ENCODE measurements around the gene TMPRSS2.

TMPRSS2 gene

GRCh38 chr21:41449613-41450012 lies 58.3 kb downstream of the TMPRSS2 start:
- Histone ChIP-seq H3K4me1 (ENCODE audit: control insufficient read depth, insufficient read depth, low read length, unreplicated experiment) (no peaks in the 10 kb centered on the region), H3K27me3 (ENCODE audit: insufficient read depth, low read length) (no peaks in the 10 kb centered on the region), H3K79me2 (ENCODE audit: control insufficient read depth, insufficient read depth, low read length, unreplicated experiment) (peaks cover 16% of the 10 kb centered on the region), H2AFZ (ENCODE audit: low read length, unreplicated experiment) (no peak overlapping the region), H3K27ac (ENCODE audit: low read depth, low read length) (no peak overlapping the region), H3K4me3 (ENCODE audit: low read depth, low read length) (no peak overlapping the region), H3K36me3 (ENCODE audit: insufficient read depth, low read length) (peaks cover 86% of the 10 kb centered on the region)

GRCh38 chr21:41447356-41447755 lies 60.6 kb downstream of the TMPRSS2 start:
- Histone ChIP-seq H2AFZ (ENCODE audit: low read length, unreplicated experiment) (no peak overlapping the region), H3K27ac (ENCODE audit: low read depth, low read length) (no peak overlapping the region), H3K4me1 (ENCODE audit: control insufficient read depth, insufficient read depth, low read length, unreplicated experiment) (no peaks in the 10 kb centered on the region), H3K79me2 (ENCODE audit: control insufficient read depth, insufficient read depth, low read length, unreplicated experiment) (peaks cover 20% of the 10 kb centered on the region), H3K27me3 (ENCODE audit: insufficient read depth, low read length) (no peaks in the 10 kb centered on the region), H3K4me3 (ENCODE audit: low read depth, low read length) (no peak overlapping the region), H3K36me3 (ENCODE audit: insufficient read depth, low read length) (peaks cover 87% of the 10 kb centered on the region)

DNA sequence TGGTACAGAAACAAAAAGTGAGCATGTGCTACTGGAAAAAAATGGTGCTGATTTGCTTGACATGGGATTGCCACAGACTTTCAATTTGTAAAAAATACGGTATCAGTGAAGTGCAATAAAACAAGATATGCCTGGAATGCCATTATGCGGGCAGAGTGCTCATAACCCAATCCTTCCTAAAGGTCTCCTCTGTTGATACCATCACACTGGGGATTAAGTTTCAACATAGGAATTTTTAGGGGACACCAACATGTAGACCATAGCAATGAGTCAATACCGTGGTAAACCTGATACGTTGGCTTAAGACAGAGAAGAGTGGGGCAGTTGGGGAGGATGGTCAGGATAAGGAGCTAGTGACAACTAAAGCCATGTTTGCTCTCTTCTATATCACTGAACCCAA lies 61.4 kb downstream of the TMPRSS2 start:
- no peak overlapping the region for H2AFZ ChIP-seq (ENCODE audit: low read length, unreplicated experiment)
- no peak overlapping the region for H3K27ac ChIP-seq (ENCODE audit: low read depth, low read length)
- H3K79me2 ChIP-seq (ENCODE audit: control insufficient read depth, insufficient read depth, low read length, unreplicated experiment): peaks cover 20% of the 10 kb centered on the region
- no peaks in the 10 kb centered on the region for H3K4me1 ChIP-seq (ENCODE audit: control insufficient read depth, insufficient read depth, low read length, unreplicated experiment)
- H3K27me3 ChIP-seq (ENCODE audit: insufficient read depth, low read length): no peaks in the 10 kb centered on the region
- peaks cover 87% of the 10 kb centered on the region for H3K36me3 ChIP-seq (ENCODE audit: insufficient read depth, low read length)
- H3K4me3 ChIP-seq (ENCODE audit: low read depth, low read length): no peak overlapping the region

GRCh38 chr21:41445465-41445862 lies 62.5 kb downstream of the TMPRSS2 start:
- Histone ChIP-seq H3K27ac (ENCODE audit: low read depth, low read length) (no peak overlapping the region), H3K36me3 (ENCODE audit: insufficient read depth, low read length) (peaks cover 88% of the 10 kb centered on the region), H3K79me2 (ENCODE audit: control insufficient read depth, insufficient read depth, low read length, unreplicated experiment) (peaks cover 25% of the 10 kb centered on the region), H2AFZ (ENCODE audit: low read length, unreplicated experiment) (no peak overlapping the region), H3K4me3 (ENCODE audit: low read depth, low read length) (no peak overlapping the region), H3K27me3 (ENCODE audit: insufficient read depth, low read length) (no peaks in the 10 kb centered on the region), H3K4me1 (ENCODE audit: control insufficient read depth, insufficient read depth, low read length, unreplicated experiment) (no peaks in the 10 kb centered on the region)

- no peak overlapping the region for H3K4me3 ChIP-seq (ENCODE audit: low read depth, low read length)
- H3K36me3 ChIP-seq (ENCODE audit: insufficient read depth, low read length): peaks cover 88% of the 10 kb centered on the region
- no peak overlapping the region for H2AFZ ChIP-seq (ENCODE audit: low read length, unreplicated experiment)
- no peaks in the 10 kb centered on the region for H3K4me1 ChIP-seq (ENCODE audit: control insufficient read depth, insufficient read depth, low read length, unreplicated experiment)
- H3K27ac ChIP-seq (ENCODE audit: low read depth, low read length): no peak overlapping the region
- H3K27me3 ChIP-seq (ENCODE audit: insufficient read depth, low read length): no peaks in the 10 kb centered on the region
- H3K79me2 ChIP-seq (ENCODE audit: control insufficient read depth, insufficient read depth, low read length, unreplicated experiment): peaks cover 29% of the 10 kb centered on the region
Measured at GRCh38 chr21:41444703-41445464, 63.1 kb downstream of the TMPRSS2 start.

- peaks cover 90% of the 10 kb centered on the region for H3K36me3 ChIP-seq (ENCODE audit: insufficient read depth, low read length)
- no peak overlapping the region for H2AFZ ChIP-seq (ENCODE audit: low read length, unreplicated experiment)
- H3K4me3 ChIP-seq (ENCODE audit: low read depth, low read length): no peak overlapping the region
- no peaks in the 10 kb centered on the region for H3K27me3 ChIP-seq (ENCODE audit: insufficient read depth, low read length)
- peaks cover 28% of the 10 kb centered on the region for H3K79me2 ChIP-seq (ENCODE audit: control insufficient read depth, insufficient read depth, low read length, unreplicated experiment)
- no peak overlapping the region for H3K27ac ChIP-seq (ENCODE audit: low read depth, low read length)
- no peaks in the 10 kb centered on the region for H3K4me1 ChIP-seq (ENCODE audit: control insufficient read depth, insufficient read depth, low read length, unreplicated experiment)
Measured at GRCh38 chr21:41443562-41443961, 64.4 kb downstream of the TMPRSS2 start.

DNA sequence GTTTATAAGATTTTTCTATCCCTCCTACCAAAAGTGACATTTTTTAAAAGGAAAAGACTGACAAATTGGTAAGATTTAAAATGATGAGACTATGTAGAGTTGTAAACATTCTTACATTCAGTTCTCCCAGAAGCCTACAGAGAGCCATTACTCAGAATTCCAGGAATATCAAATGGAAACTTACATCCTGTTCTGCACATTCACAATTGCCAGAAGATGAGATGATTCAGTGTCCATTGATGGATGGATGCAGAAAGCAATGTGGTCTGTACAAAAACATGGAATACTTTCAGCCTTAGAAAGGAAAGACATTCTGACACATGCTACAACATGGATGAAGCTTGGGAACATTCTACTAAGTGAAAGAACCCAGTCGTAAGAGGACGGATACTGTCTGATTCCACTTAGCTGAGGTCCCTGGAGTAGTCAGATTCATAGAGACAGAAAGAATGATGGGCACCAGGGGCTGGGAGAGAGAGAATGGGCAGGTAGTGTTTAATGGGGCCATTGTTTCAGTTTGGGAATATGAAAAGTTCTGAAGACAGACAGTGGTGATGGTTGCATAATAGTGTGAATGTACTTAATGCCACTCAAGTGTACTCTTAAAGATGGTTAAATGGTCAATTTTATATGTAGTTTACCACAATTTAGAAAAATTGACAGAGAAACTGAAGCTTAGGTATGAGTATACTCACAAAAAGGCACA lies 65.3 kb downstream of the TMPRSS2 start:
- Histone ChIP-seq H2AFZ (ENCODE audit: low read length, unreplicated experiment) (no peak overlapping the region), H3K27me3 (ENCODE audit: insufficient read depth, low read length) (no peaks in the 10 kb centered on the region), H3K4me1 (ENCODE audit: control insufficient read depth, insufficient read depth, low read length, unreplicated experiment) (no peaks in the 10 kb centered on the region), H3K36me3 (ENCODE audit: insufficient read depth, low read length) (peaks cover 92% of the 10 kb centered on the region), H3K79me2 (ENCODE audit: control insufficient read depth, insufficient read depth, low read length, unreplicated experiment) (peaks cover 37% of the 10 kb centered on the region), H3K4me3 (ENCODE audit: low read depth, low read length) (no peak overlapping the region), H3K27ac (ENCODE audit: low read depth, low read length) (no peak overlapping the region)

GRCh38 chr21:41441546-41441945 lies 66.4 kb downstream of the TMPRSS2 start:
- no peaks in the 10 kb centered on the region for H3K4me1 ChIP-seq (ENCODE audit: control insufficient read depth, insufficient read depth, low read length, unreplicated experiment)
- H3K79me2 ChIP-seq (ENCODE audit: control insufficient read depth, insufficient read depth, low read length, unreplicated experiment): peaks cover 39% of the 10 kb centered on the region
- no peak overlapping the region for H3K27ac ChIP-seq (ENCODE audit: low read depth, low read length)
- H3K36me3 ChIP-seq (ENCODE audit: insufficient read depth, low read length): peaks cover 91% of the 10 kb centered on the region
- H3K4me3 ChIP-seq (ENCODE audit: low read depth, low read length): no peak overlapping the region
- no peak overlapping the region for H2AFZ ChIP-seq (ENCODE audit: low read length, unreplicated experiment)
- H3K27me3 ChIP-seq (ENCODE audit: insufficient read depth, low read length): no peaks in the 10 kb centered on the region

GRCh38 chr21:41439248-41439647 lies 68.7 kb downstream of the TMPRSS2 start:
- H3K4me1 ChIP-seq (ENCODE audit: control insufficient read depth, insufficient read depth, low read length, unreplicated experiment): no peaks in the 10 kb centered on the region
- peaks cover 45% of the 10 kb centered on the region for H3K79me2 ChIP-seq (ENCODE audit: control insufficient read depth, insufficient read depth, low read length, unreplicated experiment)
- no peak overlapping the region for H3K4me3 ChIP-seq (ENCODE audit: low read depth, low read length)
- no peaks in the 10 kb centered on the region for H3K27me3 ChIP-seq (ENCODE audit: insufficient read depth, low read length)
- H2AFZ ChIP-seq (ENCODE audit: low read length, unreplicated experiment): no peak overlapping the region
- H3K36me3 ChIP-seq (ENCODE audit: insufficient read depth, low read length): peaks cover 93% of the 10 kb centered on the region
- H3K27ac ChIP-seq (ENCODE audit: low read depth, low read length): no peak overlapping the region

- no peak overlapping the region for H2AFZ ChIP-seq (ENCODE audit: low read length, unreplicated experiment)
- no peaks in the 10 kb centered on the region for H3K4me1 ChIP-seq (ENCODE audit: control insufficient read depth, insufficient read depth, low read length, unreplicated experiment)
- peaks cover 50% of the 10 kb centered on the region for H3K79me2 ChIP-seq (ENCODE audit: control insufficient read depth, insufficient read depth, low read length, unreplicated experiment)
- H3K36me3 ChIP-seq (ENCODE audit: insufficient read depth, low read length): peaks cover 94% of the 10 kb centered on the region
- no peaks in the 10 kb centered on the region for H3K27me3 ChIP-seq (ENCODE audit: insufficient read depth, low read length)
- H3K4me3 ChIP-seq (ENCODE audit: low read depth, low read length): no peak overlapping the region
- no peak overlapping the region for H3K27ac ChIP-seq (ENCODE audit: low read depth, low read length)
Measured at GRCh38 chr21:41438425-41439113, 69.4 kb downstream of the TMPRSS2 start.

Data from ACC112 (cell line).